DMS 273 treated with DMSO at 0.1 percent for 48 hours (cell line): ENCODE data around the gene UBXN6.

Experiments used
- DNase-seq: peaks from one replicate; lab custom pipeline; 2025; lab: John Stamatoyannopoulos, UW

UBXN6 gene

GRCh38 chr19:4457654-4458395 is at the start of gene UBXN6:
TSS of gene UBXN6 (minus strand) at chr19:4457794. CDS start at chr19:4457697, 97 bp downstream.
- peak; percentile 92 for DNase-seq

- DNase-seq = no peak
Measured at GRCh38 chr19:4507150-4507452, 49.5 kb upstream of the UBXN6 start.

- no peak for DNase-seq
Measured at GRCh38 chr19:4506449-4507149, 49.0 kb upstream of the UBXN6 start.

GRCh38 chr19:4505570-4506448 is 48.2 kb upstream of the UBXN6 start:
- DNase-seq = no peak

GRCh38 chr19:4504891-4505569 is 47.4 kb upstream of the UBXN6 start:
- DNase-seq = no peak

GRCh38 chr19:4504297-4504701 is 46.7 kb upstream of the UBXN6 start:
- DNase-seq = no peak

GRCh38 chr19:4503825-4504170 is 46.2 kb upstream of the UBXN6 start:
- no peak for DNase-seq

- no peak for DNase-seq
Measured at GRCh38 chr19:4503132-4503824, 45.7 kb upstream of the UBXN6 start.

GRCh38 chr19:4502282-4503131 is 44.9 kb upstream of the UBXN6 start:
- DNase-seq = no peak

- DNase-seq = no peak
Measured at GRCh38 chr19:4501691-4502090, 44.1 kb upstream of the UBXN6 start.

- no peak for DNase-seq
Measured at GRCh38 chr19:4500841-4501591, 43.4 kb upstream of the UBXN6 start.

- DNase-seq = no peak
Measured at GRCh38 chr19:4499855-4500254, 42.3 kb upstream of the UBXN6 start.

- no peak for DNase-seq
Measured at GRCh38 chr19:4499318-4499717, 41.7 kb upstream of the UBXN6 start.

GRCh38 chr19:4498694-4499093 is 41.1 kb upstream of the UBXN6 start:
- DNase-seq = no peak

- no peak for DNase-seq
Measured at GRCh38 chr19:4497770-4498389, 40.3 kb upstream of the UBXN6 start.

GRCh38 chr19:4496304-4496703 is 38.7 kb upstream of the UBXN6 start:
- no peak for DNase-seq

- no peak for DNase-seq
Measured at GRCh38 chr19:4495471-4495870, 37.9 kb upstream of the UBXN6 start.

GRCh38 chr19:4494691-4495064 is 37.1 kb upstream of the UBXN6 start:
- no peak for DNase-seq

GRCh38 chr19:4493929-4494690 is 36.5 kb upstream of the UBXN6 start:
- no peak for DNase-seq
